Epithelial cell of esophagus (primary cell): ENCODE measurements around the gene SENP1.

ENCODE experiments used
- DNase-seq: peaks from one replicate; pipeline ENCODE4 v3.0.0; 2010; ENCODE audit warnings: low read depth
- H3K4me3 ChIP-seq: 2 replicates; pipeline ENCODE4 v1.5.1; 2011; ENCODE audit warnings: mild to moderate bottlenecking, low read length, control low read depth
- TF ChIP-seq, protein P1 (sequence below): IDR thresholded peaks from 2 replicates; pipeline ENCODE4 v1.5.1; 2011; ENCODE audit warnings: low read depth, mild to moderate bottlenecking, low read length, control low read depth, inconsistent platforms; ENCODE audit not compliant: insufficient read depth; ENCODE audit errors: missing control alignments

Gene SENP1

DNA sequence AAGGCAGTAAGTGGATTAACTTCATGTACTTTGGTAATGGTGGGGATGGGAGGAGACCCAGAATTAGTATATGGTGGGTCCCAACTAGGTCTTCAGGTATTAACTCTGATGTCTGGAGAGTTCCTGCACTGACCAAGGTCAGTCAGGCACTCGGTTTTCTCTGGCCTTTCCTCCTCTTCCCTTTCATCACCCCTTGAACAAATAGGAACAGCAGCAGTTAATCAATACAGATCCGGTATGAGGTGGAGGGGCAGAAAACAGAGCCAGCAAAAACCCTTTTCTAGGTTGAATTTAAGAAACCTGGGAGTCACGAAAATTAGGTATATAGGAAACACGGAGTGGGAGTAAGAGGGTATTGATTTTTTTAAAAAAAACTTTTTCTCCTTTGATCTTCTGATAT lies 17.3 kb upstream of the SENP1 start:
- TF ChIP-seq, protein P1, sequence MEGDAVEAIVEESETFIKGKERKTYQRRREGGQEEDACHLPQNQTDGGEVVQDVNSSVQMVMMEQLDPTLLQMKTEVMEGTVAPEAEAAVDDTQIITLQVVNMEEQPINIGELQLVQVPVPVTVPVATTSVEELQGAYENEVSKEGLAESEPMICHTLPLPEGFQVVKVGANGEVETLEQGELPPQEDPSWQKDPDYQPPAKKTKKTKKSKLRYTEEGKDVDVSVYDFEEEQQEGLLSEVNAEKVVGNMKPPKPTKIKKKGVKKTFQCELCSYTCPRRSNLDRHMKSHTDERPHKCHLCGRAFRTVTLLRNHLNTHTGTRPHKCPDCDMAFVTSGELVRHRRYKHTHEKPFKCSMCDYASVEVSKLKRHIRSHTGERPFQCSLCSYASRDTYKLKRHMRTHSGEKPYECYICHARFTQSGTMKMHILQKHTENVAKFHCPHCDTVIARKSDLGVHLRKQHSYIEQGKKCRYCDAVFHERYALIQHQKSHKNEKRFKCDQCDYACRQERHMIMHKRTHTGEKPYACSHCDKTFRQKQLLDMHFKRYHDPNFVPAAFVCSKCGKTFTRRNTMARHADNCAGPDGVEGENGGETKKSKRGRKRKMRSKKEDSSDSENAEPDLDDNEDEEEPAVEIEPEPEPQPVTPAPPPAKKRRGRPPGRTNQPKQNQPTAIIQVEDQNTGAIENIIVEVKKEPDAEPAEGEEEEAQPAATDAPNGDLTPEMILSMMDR, result no peak
- no peak overlapping the region for H3K4me3 ChIP-seq
- DNase-seq, result no peak

DNA sequence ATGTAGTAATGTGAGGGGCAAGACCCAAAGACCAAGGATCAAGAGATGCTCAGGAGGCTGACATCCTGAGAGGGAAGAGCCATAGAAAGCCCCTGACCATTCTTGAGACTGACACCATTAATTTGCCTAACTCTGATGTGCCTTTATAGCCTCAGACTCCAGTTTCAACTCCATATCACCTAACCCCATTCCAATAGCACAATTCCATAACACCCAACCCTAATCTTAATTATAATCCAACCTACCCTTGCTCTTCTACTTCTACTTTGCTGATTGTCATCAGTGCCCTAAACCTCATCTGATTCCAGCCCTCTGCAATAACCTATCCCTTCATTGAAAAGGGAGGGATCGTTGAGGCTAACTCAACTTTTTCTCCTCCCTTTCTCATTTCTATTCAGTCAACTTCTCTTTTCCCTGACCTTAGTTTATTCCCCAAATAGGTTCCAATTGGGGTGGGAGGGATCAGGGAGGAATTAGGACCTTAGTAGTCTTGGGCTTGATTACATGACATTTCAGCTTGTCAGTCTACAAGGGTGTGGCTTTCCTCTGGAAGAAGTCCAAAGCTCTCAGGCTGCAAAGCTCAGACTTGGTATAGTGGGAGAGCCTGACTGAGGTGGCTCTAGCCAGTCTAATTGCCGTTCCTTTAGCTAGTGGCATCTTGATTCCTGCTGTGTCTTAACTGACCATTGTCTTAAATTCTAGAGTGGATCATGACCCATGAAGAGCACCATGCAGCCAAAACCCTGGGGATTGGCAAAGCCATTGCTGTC lies 16.4 kb upstream of the SENP1 start:
- TF ChIP-seq, protein P1, result no peak
- H3K4me3 ChIP-seq, result no peak overlapping the region
- peak; percentile 26 for DNase-seq

DNA sequence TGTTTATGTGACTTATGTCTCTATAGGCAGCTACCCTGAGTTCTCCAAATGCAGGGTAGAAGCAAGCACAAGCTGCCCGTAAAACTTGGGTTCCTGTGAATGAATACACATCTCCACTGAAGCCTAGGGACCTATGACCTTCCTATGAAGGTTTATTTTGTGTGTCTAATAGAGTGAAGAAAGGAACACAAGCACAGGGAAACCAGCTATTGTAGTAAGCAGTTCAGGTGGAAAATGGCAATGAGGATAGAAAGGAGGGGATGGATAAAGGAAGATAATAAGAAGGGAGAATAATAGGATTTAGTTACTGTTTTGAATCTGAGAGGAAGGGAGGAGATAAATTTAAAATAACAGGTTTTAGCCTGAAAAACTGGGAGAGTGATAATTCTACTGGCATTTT lies 15.6 kb upstream of the SENP1 start:
- H3K4me3 ChIP-seq, result no peak overlapping the region
- DNase-seq, result no peak
- TF ChIP-seq, protein P1, result no peak

DNA sequence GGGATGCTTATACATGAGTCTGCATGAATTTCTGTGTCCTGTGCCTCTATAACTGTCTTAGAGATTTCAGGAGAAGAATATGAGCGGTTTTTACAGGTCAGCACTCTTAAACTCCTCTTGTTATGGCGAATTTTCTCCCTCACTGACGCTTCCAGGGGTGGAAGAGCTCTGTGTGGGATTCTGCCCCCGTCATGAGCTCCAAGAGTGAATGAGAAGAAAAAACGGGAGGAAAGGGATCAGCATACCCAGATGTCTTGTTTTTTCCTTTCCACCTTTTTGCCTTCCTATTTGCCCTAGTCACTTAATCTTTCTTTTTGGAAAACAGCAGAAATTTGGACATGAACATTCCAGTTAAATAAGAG lies 13.9 kb upstream of the SENP1 start:
- TF ChIP-seq, protein P1, result no peak
- DNase-seq, result no peak
- peak overlapping the region; percentile 86 for H3K4me3 ChIP-seq

DNA sequence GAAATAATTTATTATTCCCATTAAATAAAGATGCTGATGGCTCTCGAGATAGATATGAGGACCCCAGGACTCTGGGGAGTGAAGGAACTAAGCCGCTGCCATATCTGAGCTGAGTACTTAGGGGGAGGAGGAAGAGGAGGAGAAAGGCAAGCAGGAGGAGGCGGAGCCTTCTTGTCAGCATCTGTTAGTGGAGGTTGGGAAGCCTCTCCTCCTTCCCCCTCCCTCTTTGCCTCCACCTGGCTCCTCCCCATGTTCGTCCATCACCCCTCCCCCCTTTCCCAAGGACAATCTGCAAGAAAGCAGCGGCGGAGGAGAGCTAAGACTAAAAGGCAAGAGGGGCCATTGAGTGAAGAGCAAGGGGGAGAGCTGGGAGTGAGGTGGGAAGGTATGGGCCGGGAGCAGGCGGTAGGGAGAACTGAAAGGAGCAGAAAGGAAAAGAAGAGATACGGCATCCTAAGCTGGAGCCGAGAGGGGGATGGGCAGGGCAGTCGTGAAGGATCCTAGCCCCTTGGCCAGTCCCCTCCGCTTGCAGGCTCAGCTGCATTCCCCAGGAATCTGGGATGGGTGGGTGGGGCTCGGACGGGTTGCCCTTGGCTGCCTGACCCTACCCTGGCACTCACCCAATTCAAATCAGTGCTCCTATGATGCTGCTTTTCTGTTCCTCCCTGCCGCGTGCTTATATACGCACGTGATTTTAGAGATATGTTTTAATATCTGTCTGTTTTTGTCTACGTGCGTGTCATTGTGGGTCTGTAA lies 13.4 kb upstream of the SENP1 start, which contains the start of gene PFKM:
TSS of gene PFKM (plus strand) at position 287 of the 756 bp plus-strand sequence. CDS start 3,411 bp downstream, outside the sequence.
- TF ChIP-seq, protein P1, result no peak
- DNase-seq, result peak; percentile 94
- H3K4me3 ChIP-seq, result peak within 1 kb of the TSS; percentile 86

DNA sequence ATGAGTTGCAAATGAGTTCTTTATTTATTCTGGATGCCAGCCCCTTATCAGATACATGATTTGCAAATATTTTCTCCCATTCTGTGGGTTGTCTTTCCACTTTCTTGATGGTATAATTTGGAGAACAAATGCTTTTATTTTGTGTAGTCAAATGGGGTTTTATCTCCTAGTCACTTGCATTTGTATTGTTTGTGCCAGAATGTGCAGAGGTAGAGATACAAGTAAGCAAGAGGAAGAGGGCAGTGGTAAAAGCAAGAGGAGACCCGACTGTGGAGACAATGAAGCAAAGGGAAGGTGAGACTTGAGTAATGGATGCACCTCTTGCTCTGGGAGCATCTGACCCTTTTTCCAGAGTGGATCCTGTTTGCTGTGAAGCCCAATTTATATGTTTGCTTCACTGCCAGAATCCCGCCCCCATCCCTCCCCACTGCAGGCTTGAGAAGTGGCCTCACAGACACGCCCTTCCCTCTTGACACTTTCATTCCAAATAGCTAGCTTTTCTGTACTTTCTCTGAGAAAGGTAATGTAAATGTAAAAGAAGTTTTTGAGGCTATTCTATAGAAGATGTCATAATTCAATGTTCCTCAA lies 12.5 kb upstream of the SENP1 start:
- DNase-seq, result no peak
- H3K4me3 ChIP-seq, result no peak overlapping the region
- TF ChIP-seq, protein P1, result no peak
